GM21381 (cell line): Measurements from ENCODE around the gene RXRA.

Experiments
- ATAC-seq: cut with Tn5 transposase; IDR thresholded peaks from one replicate; pipeline ENCODE4 v1.9.1; 2021; ENCODE audit warnings: mild to moderate bottlenecking, moderate library complexity; ENCODE audit not compliant: unreplicated experiment

RXRA gene

DNA sequence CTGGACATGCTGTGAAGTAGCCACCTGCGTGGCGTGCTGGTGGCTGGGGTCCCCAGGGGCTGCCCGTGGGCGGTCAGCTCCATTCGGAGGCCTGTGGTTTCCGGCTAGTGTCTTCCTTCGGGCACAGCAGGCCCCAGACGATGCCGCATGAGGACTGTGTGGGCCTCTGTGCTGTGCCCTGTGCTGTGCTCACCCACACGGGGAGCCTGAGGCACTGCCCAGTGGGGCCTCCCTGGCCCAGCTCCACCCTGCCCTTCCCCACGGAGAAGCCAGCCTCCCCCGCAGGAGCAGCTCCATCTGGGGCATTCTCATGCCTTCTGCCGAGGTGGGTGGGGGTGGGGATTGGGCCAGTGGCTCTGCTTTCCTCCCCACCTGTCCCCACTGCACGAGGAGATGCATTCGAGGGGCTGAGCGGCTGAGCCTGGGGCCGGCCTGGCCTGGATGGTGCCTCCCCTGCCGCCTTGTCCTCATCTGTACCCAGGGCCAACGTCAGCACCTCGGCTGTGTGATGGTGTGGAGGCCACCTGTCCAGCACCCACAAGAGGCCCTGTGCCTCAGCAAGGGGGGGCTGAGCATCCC lies 24.2 kb downstream of the RXRA start:
- no peak for ATAC-seq

DNA sequence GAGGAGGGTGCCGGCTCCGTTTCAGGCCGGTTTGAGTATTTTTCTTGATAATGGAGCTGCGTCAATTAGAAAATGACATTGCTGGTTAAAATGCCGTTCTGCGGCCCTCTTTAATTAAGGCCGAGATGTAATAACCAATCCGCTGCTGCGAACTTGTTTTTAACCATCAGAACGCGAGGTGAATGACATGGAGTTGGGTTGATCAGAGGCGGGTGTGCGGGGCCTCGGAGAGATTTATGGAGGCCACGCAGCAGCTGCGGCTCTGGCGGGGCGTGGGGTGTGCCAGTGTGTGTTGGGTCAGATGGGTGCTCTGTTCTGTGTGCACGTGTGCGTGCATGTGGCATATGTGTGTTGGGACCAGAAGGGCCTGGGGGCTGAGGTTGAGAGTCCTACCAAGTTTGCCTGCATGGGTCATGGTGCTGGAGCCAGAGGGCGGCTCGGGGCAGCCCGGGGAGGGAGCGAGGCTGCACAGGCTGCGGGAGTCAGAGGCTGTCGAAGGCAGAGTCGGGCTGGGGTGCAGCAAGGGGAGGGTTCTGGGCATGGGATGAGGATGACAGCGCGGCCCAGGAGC lies 25.4 kb downstream of the RXRA start:
- ATAC-seq, result no peak

DNA sequence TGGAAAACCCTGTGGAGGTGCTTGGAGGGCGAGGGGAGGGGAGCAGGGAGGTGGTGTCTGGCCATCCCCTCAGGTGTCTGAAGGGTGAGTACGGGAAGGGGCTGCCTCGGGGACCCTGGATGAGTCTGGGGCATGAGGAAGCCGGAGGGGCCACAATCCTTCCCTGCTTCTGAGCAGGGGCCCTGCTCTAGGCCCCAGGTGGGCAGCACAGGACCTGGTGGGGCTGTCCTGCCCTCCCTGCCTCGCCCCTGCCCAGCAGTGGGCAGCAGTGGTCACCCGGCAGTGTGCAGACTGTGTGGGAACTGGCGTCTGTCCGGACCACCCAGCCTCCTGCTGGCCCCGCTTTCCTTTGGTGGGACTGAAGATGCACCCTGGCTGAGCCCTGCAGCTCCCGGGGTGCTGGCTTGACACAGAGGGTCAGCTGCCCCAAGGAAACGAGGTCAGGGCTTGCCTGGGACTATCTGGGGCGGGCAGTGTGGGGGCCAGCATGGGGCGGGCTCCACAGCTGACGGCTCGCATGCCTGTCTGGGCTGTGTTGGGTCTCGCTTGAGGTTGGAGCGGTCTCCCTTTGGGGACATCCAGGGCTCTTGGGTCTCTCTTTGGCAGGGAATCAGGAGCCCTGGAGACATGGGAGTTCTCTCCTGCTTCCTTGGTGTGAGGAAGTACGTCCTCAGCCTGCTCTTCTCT lies 26.1 kb downstream of the RXRA start:
- ATAC-seq, result no peak

DNA sequence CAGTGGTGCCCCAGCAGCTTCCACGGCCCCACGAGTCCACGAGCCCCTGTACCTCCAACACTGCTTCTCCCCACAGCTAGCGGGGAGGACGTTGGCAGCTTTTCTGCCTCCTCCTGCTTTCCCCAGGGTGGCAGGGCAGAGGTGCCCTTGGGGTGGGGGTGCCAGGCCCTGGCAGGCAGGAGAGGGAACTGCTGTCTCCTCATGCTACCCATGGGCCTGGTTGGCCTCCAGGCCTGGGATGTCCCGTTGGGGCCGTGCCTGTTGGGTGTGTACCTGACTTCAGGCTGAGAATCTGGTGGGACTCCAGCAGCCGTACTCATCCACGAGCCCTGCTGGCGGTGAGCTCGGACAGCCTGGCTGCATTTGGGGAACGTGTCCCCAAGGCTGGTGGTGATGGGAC lies 27.3 kb downstream of the RXRA start:
- no peak for ATAC-seq

DNA sequence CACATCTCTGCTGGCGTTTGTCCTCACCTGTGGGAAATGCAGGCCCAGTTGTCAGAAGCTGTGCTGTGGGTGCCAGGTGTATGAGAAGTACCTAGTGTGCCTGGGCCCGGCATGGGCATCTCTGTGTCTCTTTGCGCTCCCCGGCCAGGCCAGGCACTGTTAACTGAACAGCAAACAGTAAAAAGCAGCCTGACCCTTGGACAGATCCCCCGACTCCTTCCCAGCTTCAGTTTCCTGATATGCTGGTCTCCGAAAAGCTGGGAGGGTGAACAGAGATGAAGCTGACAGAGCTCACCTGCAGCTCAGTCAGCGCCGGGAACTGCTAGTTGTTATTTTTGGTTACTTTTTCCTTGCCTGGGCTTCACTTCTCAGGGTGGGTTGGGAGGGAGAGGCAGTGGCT lies 28.9 kb downstream of the RXRA start:
- no peak for ATAC-seq

DNA sequence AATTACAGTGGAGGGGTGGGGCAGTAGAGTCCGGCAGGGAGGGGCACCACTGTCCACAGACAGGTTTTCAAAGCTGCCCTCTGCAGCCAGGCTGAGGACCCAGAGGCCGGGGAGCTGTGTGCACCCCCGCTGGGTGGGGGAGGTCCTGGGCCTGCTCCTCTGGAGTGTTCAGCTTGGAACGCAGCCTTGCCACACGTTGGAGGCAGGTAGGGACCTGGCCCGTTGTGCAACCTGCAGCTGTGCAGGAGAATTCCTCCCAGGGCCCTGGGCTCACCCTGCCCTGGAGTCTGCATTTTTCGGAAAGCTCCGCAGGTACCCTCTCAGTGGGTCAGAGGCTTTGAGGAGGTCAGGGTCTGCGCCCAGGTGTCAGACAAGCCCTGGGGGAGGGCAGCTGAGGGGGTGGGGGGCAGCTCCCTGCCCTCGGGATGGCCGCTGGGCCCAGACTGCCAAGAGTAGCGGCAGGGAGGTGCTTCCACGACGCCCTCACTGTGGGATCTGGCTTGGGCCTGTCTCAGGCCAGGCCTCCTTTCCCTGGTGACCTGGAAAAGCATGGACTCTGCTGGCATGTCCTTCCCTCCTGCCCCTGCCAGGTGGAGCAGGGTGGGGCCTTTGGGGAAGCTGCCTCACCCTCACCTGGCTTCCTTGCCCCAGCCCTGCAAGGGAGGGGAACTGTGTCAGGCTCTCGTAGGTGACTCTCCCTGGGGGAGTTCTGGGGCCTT lies 29.5 kb downstream of the RXRA start:
- ATAC-seq, result no peak

DNA sequence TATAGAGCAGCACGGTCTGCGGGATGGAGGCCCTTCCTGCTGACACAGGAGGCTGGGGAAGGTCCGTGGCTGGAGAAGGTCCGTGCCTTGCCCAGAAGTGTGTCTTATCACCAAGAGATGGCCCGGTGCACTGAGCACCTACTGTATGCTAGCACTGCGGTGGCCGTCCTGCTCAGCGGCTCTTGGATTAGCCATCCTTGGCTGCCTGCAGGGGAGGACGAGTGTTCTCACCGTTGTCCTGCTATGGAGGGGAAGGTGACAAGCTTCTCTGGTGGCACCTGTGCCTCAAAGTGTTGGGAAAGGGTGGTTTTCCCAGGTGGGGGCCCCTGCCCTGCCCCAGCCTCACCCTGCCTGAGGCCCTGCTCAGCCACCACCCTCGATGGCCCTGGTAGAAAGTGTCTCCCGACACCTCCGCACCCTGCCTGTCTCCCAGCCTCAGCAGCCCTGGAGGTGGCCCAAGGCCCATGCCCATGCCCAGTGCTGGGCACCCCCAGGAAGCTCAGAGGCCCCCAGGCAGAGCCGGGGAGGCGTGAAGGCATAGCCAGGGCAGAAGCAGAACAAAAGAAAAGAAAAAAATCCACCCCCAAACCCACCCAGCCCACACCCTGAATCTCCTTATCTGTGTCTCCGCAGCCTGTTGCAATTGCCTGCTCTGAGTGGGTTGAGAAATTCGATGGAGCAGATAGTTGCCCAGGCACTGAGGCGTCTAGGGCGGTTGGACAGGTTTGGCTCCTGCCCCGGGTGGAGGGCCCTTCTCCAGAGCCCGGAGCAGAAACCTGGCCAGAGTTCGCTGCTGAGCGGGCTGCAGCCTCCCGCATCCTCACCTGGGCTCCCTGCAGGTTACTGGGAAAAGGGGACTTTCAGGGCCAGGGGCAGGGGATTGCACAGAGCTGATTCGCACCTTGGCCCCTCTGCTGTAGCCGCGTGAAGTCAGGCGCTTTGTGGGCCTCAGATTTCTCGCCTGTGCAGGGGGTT lies 30.5 kb downstream of the RXRA start:
- no peak for ATAC-seq

DNA sequence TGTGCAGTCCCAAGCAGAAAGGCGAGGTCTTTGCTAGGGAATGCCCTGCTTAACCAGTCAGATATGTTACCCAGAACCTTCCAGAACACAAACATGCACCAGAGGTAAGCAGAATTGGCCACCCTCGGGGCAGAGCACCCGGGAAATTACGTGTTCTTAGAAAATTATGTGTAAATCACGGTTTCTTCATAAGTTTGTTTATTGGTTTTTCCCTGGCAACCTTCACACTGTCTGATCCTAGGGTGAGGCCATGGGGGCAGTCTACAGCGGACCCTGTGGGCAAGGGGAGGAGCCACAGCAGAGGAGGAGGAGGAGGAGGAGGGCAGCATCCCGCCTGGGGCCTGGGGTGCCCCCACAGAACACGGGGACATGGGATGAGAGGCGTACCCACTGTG lies 31.4 kb downstream of the RXRA start:
- no peak for ATAC-seq

DNA sequence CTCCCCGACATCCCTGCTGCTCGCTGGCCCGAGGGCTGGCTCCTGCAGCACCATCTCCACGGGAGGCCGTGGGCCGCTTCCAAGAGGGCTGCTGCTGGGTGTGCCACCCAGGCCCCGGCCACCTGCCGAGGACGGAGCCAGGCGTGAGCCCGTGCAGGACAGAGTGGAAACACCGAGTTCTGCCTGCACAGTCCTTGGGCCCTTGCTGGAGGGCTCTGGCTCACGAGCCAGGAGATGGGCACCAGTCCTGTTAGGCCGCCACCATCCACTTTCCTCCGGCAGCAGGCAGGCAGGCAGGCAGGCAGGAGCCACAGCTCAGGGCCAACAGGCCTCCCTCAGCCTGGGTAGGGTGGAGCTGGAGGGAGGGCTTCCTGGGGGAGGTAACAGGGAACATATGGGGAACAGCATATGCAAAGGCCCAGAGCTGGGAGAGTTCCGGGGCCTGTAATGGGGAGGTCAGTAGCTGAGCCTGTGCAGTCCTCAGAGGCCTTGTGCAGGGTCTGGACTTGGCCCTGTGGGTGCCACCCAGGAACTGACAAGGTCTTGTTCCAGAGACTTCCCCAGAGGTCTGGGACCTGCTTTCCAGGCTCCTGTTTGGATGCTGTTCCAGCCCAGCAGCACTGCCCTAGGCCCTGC lies 31.9 kb downstream of the RXRA start:
- ATAC-seq, result no peak

DNA sequence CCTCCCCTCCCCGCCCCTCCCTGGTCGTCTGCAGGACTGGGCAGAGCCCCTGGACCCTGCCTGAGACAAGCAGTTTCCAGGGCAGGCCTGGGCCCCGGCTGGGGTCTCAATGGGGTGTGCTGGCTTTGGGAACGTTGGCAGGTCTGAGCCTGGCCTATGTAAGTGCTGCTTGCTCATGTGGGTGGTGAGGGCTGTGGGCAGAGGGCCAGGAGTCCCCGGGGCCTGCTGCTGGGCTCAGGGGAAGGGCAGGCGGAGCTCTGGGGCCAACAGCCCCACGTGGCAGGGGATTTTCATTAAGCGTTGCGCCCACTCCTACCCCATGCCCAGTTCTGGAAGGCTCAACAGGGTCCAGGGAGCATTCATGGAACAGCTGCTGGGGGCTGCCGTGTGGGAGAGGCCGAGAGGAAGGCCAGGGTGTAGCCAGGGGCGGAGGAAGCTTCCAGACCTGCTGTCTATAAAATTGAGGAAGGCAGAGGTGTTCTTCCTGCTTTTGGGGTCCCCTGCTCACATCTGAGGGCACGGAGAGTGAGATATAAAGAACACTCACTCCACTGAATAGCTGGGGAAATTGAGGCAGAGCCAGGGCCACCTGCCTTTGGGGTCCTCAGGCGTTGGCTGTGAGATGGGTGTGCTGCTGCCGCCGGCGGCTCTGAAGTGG lies 32.5 kb downstream of the RXRA start:
- ATAC-seq, result no peak

DNA sequence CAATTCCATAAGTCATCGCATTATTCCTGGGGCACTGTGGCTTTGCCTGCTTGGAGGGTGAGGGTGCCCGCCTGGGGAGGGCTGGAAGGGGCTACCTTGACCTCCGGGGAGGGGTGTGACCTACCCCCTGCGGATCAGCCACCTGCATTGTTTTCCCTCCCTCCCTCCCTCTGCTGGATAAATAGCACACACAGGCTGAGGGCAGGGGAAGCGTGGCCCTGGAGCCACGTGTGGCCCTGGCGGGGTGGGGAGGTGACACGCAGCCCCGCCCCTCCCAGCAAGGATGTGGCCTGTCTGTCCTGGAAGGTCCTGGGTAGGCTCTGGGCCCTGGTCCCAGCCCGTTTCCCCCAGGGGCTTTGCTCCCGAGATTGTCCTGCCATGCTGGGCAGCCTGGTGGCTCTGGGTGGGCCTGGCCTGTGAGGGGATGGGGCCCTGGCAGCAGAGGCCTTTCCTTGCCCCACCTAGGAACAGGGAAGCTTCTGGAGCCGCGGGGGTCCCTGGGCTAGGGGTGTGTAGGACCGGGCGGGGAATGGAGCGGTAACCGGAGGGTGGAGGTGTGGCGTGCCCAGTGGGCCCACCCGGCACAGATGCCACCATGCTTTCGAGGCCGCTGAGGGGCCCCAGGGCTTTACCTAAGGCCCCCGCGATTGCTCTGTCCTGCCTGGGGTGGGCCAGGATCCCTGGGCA lies 33.4 kb downstream of the RXRA start:
- no peak for ATAC-seq

DNA sequence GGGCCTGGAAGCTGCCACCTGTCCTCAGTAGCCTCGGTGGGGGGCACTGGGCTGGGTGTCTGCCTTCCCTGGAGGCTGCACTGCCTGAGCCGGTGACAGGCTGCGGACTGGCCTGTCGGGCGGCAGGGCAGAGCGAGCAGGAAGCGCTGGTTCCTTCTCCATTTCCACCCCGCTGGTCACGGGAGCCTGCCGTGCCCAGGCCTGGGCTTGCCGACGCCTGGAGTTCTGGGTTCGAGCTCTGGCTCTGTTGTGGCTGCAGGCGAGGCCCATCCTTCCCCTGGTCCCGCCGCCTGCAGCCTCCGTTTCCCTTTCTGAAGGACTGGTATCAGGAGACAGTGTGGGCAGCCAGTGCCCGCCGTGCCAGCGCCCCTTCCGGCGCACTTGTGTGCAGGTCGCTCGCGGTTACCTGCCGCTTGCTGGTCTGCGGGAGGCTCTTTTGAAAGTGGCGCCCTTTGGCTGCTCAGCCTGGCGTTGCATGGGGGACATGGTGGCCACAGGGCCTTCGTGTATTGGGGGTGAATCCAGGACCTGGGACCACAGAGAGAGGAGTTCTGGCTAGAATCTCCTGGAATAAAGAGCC lies 34.0 kb downstream of the RXRA start:
- no peak for ATAC-seq

DNA sequence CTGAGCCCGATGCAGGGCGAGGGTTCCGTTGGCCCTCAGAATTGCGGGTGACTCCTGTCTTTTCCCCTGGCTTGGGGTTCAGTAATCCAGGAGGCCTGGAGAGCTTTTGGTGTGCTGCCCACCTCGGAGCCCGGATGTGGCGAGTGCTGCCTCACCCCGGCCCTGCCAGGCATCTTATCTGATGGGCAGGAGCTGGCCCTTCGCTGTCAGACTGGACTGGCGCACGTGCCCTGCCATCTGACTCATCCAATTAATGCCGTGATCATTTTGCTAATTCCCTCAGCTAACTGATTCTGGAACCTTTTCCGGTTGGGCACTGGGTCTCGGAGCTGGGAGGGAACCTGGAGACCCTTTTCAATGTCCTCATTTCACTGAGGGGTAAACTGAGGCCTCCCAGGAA lies 34.6 kb downstream of the RXRA start:
- ATAC-seq, result no peak

DNA sequence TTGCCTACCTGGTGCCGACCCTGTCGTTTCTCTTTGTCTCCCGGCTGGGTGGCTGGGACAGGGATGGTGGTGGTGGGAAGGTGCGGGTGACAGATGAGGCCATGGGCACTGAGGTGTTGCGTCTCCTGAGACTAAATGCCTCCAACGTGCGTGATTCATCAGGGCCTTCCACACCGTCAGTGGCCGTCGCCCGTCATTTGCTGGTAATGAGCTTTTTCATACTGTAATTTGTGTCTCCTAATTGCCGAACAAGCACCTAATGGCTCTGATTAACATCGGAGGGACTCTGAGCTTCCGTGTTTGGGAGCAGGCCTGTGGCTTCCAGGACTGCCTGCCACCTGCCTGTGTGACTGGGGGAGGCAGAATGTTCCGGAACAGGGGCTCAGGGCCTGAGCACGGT lies 35.2 kb downstream of the RXRA start:
- no peak for ATAC-seq

DNA sequence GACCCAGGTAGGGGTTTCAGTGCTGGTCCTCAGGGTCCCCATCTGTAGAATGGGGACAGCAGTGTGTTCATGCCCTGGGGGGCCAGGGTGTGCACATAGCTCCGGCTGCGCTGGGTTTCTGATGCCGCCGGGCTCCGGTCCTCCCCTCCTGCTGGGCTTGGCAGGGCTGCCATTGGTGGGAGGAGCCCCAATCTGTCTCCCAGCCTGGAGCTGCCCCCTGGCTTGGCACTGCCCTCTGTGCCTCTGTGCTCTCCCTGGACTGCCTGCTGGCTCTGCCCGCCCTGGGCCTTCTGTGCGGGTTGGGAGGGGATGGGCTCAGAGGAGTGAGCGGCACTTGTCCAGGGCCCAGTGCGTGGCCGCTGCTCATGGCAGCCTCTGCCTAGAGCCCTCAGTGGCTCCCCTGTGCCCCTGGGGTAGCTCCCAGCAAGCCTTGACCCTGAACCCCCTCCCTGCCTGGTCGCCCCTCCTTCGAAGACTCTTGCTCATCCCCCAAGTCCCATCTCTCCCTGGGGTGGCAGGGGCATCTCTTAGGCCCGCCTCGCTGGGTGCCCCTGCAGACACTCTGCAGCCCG lies 35.7 kb downstream of the RXRA start:
- ATAC-seq, result no peak

DNA sequence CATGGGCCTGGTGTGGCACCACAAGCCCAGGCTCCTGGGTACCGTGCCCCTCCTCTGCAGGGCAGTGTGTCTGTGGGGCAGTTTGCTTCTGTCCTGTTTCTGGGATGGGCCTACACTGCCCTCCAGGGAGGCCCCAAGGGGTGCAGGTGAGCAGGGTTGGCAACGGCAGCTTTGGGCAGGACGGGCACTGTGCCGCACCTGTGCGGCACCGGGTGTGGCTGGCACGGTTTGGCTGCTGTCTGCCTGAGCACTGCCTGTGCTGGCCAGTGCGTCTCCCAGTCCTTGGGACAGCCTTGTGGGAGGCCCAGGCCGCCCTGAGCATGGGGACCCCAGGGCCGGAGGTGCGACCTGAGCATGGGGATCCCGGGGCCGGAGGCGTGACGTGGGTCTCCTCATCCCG lies 37.2 kb downstream of the RXRA start:
- ATAC-seq, result no peak

DNA sequence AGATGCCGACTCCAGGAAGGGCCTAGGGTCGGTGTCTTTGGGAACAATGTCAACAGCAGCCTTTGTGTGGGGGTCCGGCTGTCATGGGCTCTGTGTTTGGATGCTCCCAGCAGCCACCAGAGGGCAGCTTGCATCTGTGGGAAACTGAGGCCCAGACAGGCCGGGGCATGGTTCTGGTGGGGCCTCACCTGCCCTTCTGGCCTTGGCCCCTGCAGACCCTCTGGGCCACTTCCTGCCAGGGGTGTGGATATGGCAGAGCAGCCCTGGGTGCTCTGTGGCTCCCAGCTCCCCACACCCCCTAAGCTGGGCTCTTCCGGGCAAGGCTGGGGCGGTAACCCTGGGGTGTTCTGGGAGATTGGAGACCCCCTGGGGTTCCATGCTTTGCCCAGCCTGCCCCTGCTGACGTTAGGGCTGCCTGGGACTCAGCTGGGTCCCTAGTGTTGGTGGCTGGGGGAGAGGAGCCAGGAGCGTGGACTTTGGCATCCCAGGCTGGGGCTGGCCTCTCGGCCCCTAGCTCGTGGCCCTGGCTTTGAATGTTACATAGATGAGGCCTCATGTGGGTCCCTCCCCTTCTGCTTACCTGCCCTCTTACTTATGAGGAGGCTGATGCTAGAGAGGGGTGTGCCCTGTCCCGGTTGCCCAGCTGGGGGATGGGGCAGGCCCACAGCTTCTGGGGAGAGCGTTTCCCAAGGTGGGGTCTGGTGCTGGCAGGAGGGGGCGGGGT lies 38.3 kb downstream of the RXRA start:
- ATAC-seq, result no peak

DNA sequence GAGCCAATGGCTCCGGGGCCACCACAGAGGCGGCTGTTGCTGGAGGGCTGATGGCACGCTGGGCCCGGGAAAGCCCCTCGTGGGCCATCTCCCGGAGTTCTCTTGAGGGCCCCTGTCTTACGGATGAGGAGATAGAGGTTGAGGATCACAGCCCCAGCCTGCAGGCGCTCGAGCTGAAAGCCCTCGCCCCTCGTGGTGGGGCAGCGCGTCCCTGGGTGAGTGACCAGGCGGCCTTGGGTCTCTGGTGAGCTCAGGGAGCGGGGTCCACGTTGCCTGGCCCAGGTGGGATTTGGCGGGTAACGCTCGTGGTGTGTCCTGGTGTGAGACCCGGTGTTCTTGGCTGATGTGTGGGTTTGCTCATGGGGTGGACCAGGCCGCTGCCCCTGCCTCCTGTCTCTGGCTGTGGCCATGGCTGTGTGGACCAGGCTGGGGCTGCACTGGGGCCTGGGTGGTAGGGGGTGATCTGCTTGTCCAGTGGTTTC lies 38.9 kb downstream of the RXRA start:
- no peak for ATAC-seq
